Inflammatory macrophage treated with lipopolysaccharide for 4 hours (primary cell): Measurements from ENCODE around the gene FOXN1.
A peak's percentile ranks its signal among the peaks of the same experiment; 100 is the strongest.
"Not testable (repeated sequence)": the region's sequence is repeated elsewhere in the genome, so short reads cannot be mapped to it uniquely, and the experiment has no call there.

ENCODE experiments used
- DNase-seq: peaks from one replicate; pipeline ENCODE4 v3.0.0-alpha.2; 2020

FOXN1 gene

DNA sequence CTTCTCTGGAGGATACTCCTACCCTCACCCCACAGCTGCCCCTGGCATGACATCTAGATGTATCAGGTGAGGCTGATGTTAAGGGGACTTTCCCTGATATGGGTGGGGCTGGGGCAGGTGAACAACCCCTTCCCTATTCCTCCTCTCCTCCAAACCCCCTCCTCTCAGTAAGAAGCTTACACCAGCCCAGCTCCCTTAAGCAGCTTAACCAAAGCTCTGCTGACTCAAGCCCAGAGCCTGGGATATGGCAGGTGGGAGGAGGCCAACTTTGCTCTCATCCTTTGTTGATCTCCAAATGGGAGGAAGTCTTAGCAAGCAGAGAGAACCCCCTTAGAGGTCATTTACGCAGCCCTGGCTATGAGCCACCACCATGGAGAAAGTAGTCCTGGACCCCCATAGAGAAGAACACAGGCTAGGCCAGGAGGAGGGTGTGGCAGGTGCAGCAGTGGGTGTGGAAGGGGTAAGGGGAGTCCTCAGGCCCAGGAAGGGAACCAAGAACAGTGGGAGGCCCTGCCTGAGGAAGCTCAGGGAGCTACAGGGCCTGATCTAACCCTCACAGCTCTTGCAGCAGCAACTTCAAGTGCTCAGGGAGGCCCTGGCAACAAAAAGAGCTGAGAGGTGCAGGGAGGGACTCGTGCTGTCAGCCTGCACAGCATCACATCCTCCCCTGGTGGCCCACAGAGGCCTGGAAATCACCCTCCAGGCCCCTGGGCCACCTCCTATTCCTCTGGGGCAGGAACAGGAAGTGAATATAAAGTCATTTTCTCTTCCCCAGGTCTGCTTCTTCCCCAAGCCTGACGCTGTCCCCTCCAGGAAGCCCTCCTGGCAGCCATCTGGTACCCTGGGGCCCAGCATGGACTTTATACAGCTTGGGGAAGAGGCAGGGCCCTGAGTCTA, 43.3 kb downstream of the FOXN1 start:
- peak; percentile 90 for DNase-seq

DNA sequence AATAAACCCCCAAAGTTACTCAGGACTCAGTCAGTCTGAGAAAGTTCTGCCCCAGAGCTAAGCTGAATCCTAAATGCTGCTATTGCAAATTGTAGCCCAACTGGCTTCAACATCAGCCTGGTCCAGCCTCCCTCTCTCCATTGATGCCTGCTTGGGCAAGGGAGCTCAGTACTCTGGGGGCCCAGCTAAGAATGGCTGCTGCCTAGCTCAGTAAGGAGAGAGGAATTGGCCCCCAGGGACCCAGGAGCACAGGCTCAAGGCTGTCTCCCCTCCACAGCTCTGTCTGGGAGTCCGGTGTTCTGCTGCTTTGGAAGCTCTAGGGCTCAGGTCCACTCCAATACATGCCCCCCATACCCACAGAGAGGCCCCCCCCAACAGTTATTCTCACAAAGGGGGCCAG, 44.7 kb downstream of the FOXN1 start:
- no peak for DNase-seq

DNA sequence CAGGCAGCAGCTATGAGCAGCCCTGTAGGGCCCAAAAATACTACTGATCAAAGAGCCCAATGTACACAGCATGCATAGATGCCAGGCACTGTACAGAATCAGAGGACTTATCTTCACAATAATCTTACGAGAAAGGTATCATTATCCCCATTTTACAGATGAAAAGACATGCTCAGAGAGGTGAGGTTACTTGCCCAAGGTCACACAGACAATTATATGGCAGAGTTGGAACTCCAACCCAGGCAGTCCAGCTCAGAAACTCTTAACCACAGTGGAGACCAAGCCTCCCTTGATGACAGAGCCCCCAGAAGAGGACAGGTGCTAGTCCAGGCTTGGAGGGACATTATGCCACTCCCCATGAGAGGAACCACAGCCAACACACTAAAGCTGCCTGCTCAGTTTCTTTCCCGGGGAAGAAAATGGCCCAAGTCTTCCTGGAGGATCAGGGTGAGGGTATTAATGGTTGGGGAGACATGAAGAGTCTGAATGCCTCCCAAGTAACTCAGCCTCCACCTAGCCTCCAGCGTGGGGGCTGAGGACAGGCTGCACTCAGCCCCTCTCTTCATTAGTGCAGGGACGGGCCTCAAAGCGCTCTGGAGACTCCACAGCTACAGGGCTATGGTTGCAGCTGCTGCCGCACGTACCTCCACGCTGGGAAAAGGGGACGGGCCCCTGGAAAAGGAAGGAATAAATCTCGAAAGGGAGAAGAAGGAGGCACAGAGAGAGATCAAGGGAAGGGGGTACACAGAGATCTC, 45.5 kb downstream of the FOXN1 start:
- no peak for DNase-seq

GRCh38 chr17:28552176-28552999, 46.2 kb downstream of the FOXN1 start, which contains the start of gene UNC119:
Gene UNC119 (minus strand): TSS chr17:28552624. CDS start chr17:28552557, 67 bp downstream.
- peak; percentile 83 for DNase-seq

DNA sequence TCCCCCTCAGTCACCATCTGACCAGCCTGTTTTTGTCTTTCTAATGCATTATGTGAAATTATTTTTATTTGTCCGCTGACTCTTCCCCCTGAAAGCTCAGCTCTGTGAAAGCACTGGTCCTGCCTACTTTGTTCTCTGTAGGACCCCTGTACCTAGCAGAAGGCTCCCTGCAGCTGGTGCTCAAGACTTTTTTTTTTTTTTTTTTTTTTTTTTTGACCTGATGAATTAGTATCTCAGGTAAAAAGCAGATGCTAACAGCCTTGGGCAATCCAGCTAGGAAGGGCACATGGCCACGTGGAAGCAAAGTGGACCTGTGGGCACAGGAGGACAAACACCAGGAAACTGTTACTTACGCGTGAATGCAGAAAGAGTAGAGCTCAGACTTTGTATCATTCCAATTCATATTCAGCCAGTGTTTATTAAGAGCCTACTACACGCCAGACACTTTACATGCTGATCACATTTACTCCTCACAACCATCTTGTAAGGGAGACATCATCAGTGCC, 46.9 kb downstream of the FOXN1 start:
- DNase-seq, result no peak

GRCh38 chr17:28554565-28554964, 48.4 kb downstream of the FOXN1 start:
- peak; percentile 28 for DNase-seq

GRCh38 chr17:28555022-28555421, 48.9 kb downstream of the FOXN1 start:
- no peak for DNase-seq

GRCh38 chr17:28563475-28563874, 57.3 kb downstream of the FOXN1 start:
- DNase-seq, result no peak

DNA sequence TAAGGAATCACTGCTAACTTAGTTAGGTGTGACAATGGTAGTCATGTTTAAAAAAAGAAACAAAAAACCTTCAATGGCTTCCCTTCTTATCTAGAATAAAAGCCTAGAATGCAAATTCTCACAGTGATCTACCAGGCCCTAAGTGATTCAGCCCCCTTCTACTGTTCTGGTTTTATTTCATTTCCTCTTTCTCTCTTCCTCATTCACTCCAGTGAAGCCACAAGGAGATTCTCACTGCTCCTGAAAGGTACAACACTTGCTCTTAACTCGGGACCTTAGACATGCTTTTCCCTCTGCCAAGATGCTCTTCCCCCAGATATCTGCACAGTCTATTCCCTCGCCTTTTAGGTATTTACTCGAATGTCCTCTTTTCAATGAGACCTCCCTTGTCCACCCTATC, 61.5 kb downstream of the FOXN1 start:
- DNase-seq, result peak; percentile 73

- DNase-seq, result no peak
These were observed 63.3 kb downstream of the FOXN1 start for GRCh38 chr17:28569446-28569845.

GRCh38 chr17:28570716-28571360, 64.7 kb downstream of the FOXN1 start:
- DNase-seq, result peak; percentile 13

DNA sequence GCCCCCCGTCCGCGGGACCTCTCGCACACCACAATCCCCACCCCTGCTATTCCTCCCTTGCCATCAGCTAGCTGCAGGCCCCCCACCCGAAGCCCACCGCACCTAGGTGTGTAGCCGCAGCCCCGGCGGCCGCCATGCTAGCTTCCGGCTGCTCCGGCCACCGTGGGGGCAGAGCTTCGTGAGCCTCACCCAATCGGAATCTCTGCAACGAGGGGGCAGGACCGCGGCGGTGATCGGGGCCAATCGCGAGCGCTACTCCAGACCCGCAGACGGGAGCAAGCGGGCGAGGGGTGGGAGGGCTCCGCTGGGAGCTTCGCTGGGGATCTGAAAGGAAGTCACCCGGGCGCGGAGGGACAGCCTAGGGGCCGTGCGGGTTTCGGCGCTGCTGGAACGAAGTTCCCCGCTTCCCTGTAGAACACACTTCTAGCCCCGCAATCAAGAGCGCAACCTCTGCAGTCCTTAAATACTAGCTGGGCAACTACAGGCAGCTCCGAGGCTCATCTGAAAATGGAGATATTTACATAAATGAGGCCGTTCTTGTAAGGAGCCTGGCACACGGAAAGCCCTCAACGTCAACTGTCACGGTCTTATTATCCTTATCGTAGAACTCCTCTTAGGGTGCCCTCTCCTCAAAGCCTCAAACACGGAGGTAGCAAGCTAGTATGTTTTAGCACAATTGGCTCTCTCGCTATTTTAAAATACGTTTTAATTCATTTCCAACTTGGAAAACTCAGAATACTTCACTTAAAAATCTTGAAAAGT, 65.4 kb downstream of the FOXN1 start, which contains the start of gene PIGS:
Gene PIGS, minus strand, starts transcription at position 164 of the 762 bp plus-strand sequence. Its CDS starts 28 bp downstream, at position 136.
- peak; percentile 95 for DNase-seq

DNA sequence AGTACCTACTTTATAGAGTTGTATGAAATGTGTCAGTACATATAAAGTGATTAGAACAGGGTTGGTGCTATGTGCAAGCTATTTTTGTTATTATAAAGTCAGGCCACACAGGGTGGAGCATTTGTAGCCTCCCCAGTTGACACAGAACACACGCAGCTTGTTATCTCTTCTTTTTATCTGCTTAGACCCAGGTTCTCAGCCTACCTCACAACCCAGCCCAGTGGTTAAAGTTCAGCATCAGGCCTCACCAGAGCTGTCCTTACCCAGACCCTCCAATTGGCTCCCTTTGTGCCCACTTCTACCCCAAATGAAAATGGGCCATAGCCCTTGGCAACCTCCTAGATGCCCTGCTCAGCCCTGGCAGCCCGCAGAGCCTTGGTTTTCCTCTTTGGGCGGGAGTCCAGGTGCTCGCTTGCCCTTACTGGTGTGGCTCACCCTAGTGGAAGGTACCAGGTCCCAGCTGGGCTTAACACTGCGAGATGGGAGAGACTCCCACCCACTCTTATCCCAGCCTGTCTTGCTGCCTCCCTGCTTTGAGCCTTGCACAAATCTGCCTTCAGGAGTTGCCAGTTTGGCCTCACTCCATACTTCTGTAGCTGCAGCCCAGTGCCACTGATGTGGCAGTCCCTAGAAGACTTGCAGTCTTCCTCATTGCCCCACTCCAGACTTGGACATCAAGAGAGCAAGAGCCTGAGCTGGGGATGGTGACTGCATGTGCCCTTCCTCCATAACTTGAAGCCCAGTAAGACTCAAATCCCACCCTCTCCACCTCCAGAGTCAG, 66.3 kb downstream of the FOXN1 start:
- no peak for DNase-seq

DNA sequence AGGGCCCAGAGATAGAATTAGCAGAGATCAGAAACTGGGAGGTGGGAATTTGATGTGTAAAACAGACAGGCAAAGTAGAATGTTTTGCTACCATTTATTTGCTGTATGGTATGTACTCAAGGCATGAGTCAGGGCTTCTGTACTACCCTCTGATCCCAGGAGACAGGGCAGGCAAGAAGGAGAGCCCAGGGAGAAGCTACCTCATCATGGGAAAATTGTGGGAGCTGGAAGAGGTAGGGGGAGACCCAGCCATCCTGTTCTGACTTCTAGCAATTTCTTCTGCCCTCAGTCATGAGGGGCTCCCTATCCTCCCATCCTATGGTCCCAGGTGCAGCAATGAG, 66.9 kb downstream of the FOXN1 start:
- DNase-seq, result no peak

GRCh38 chr17:28573521-28573920, 67.4 kb downstream of the FOXN1 start:
- DNase-seq, result no peak

GRCh38 chr17:28573966-28574480, 67.9 kb downstream of the FOXN1 start:
- DNase-seq, result no peak

DNA sequence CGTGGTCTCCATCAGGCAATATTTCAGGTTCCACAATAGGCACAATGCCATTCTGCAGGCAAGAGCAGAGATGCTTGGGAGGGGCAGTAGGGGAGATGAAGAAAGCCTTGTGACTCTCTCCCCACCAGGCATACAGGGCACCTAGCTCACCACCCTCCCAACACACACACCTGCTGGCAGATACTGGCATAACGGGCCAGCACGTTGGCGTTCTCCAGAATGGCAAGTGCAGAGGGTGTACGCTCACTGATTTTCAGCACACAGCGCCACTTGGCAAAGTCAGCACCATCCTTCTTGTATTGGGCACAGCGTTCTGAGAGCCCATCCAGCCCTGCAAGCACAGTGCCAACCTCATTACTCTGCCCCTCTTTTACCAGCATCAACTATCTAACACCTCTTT, 68.4 kb downstream of the FOXN1 start:
- no peak for DNase-seq

GRCh38 chr17:28575126-28575795, 69.1 kb downstream of the FOXN1 start:
- DNase-seq, result no peak

GRCh38 chr17:28576016-28576415, 69.9 kb downstream of the FOXN1 start:
- DNase-seq, result not testable (repeated sequence)
